GM23248 (cell line): ENCODE results near the gene GBGT1. TPM values are rescaled to one million over a fixed set of nuclear protein-coding genes. Genes with fewer than 3 reads are reported as not detected.

Source experiments
- DNase-seq: peaks from one replicate; pipeline ENCODE4 v3.0.0-alpha.2; 2015
- H2AFZ ChIP-seq: fragments of 200-600 bp; sonication (generic); 2 replicates; pipeline ENCODE4 v1.6.1; 2016; ENCODE audit warnings: antibody characterized with exemption
- H3F3A ChIP-seq: fragments of 200-600 bp; sonication (generic); 2 replicates; pipeline ENCODE4 v1.6.1; 2016; ENCODE audit warnings: mild to moderate bottlenecking, antibody characterized with exemption, mixed run types; ENCODE audit not compliant: insufficient read depth
- H3K27ac ChIP-seq: fragments of 200-600 bp; sonication (generic); 2 replicates; pipeline ENCODE4 v1.5.1; 2016; ENCODE audit warnings: mild to moderate bottlenecking
- H3K27me3 ChIP-seq: fragments of 200-600 bp; sonication (generic); replicated peaks from 2 replicates; pipeline ENCODE4 v1.6.1; 2016; ENCODE audit warnings: mild to moderate bottlenecking; ENCODE audit not compliant: insufficient read depth
- H3K36me3 ChIP-seq: fragments of 200-600 bp; sonication (generic); 2 replicates; pipeline ENCODE4 v1.6.1; 2016; ENCODE audit warnings: low read depth, mild to moderate bottlenecking
- H3K4me1 ChIP-seq: fragments of 200-600 bp; sonication (generic); 2 replicates; pipeline ENCODE4 v1.6.1; 2016; ENCODE audit warnings: mild to moderate bottlenecking; ENCODE audit not compliant: insufficient read depth
- H3K4me2 ChIP-seq: fragments of 200-600 bp; sonication (generic); one replicate; pipeline ENCODE4 v1.6.1; 2016; ENCODE audit warnings: mild to moderate bottlenecking; ENCODE audit not compliant: unreplicated experiment
- H3K4me3 ChIP-seq: fragments of 200-600 bp; sonication (generic); 2 replicates; pipeline ENCODE4 v1.5.1; 2016; ENCODE audit warnings: mild to moderate bottlenecking
- H3K79me2 ChIP-seq: fragments of 200-600 bp; sonication (generic); 2 replicates; pipeline ENCODE4 v1.6.1; 2016; ENCODE audit warnings: mild to moderate bottlenecking; ENCODE audit not compliant: insufficient read depth
- H3K9ac ChIP-seq: fragments of 200-600 bp; sonication (generic); 2 replicates; pipeline ENCODE4 v1.6.1; 2016; ENCODE audit warnings: mild to moderate bottlenecking
- H3K9me2 ChIP-seq: fragments of 200-600 bp; sonication (generic); 2 replicates; pipeline ENCODE4 v1.6.1; 2016; ENCODE audit warnings: mixed run types, mild to moderate bottlenecking, moderate library complexity; ENCODE audit not compliant: insufficient read depth
- H3K9me3 ChIP-seq: fragments of 200-600 bp; sonication (generic); one replicate; pipeline ENCODE4 v1.6.1; 2017; ENCODE audit warnings: low read depth
- H4K20me1 ChIP-seq: fragments of 200-600 bp; sonication (generic); 2 replicates; pipeline ENCODE4 v1.6.0; 2016; ENCODE audit not compliant: insufficient read depth
- EZH2 ChIP-seq: fragments of 200-600 bp; sonication (generic); IDR thresholded peaks from 2 replicates; pipeline ENCODE4 v1.6.1; 2018; ENCODE audit warnings: antibody characterized with exemption, mild to moderate bottlenecking; ENCODE audit not compliant: insufficient read depth, poor library complexity, severe bottlenecking
- EZH2phosphoT487 ChIP-seq: fragments of 200-600 bp; sonication (generic); IDR thresholded peaks from 2 replicates; pipeline ENCODE4 v1.6.1; 2018; ENCODE audit warnings: antibody characterized with exemption, moderate library complexity, mild to moderate bottlenecking, low read depth; ENCODE audit not compliant: insufficient read depth
- WGBS, 2 experiments: methylation state at CpG; one replicate each; pipeline ENCODE4 v1.1.6; 2015 to 2017; ENCODE audit warnings: low lambda C conversion rate in 2 of 2, low coverage in 1 of 2; ENCODE audit errors: missing lambda C conversion rate in 2 of 2; 5-methylcytosine and 5-hydroxymethylcytosine counted together
- in situ Hi-C: fragments of 300-500 bp; cut with MboI; formaldehyde crosslinking; loops from 2 replicates; pipeline ENCODE4 v1.15.0; 2020
- polyA plus RNA-seq: library from polyadenylated mRNA; unstranded; fragments of >200 nt; fragmentation: Nextera tagmentation; extraction: Ambion mirVana; gene quantifications from 2 replicates; pipeline ENCODE4 v1.2.1, GENCODE V29; 2016
- total RNA-seq: library from RNA; depleted of rRNA; stranded (reverse); fragments of >200 nt; shearing (Covaris generic); gene quantifications from 2 replicates; pipeline ENCODE4 v1.2.3, GENCODE V29; 2014

GBGT1 gene
- total and polyA plus RNA-seq, 2 experiments from 2014 or later, result 0.95 to 3.1 TPM

DNA sequence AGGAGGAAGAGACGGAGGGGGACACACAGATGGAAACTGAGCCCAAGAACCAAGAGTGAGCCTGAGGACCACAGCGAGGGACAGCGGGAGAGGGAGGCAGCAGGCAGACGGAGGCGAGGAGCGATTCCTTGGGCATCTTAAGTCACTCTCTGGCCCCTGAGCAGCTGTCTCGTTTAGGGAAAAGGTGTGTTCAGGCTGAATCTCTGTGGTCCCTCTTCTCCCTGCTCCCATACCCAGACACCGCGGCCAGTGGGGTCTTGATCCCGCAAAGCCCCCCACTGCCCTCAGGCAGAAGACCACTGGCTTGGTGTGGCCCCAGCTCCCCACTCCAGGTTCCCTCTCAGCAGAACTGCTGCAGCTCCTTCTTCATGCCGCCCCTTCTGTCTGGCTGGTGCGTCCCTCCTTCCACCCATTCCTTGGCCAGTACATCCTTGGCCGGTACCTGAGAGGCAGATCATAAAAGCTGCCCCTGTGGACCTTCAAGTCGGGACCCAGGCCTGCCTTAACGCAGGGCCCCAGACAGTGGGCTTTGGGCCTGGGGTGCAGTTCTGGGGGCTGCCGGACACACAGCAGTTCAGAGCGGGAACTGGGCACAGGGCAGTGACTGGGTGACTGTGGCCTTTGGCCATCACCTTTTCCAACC, 36.9 kb downstream of the GBGT1 start:
- peaks cover 12% of the 10 kb centered on the region for H3F3A ChIP-seq

DNA sequence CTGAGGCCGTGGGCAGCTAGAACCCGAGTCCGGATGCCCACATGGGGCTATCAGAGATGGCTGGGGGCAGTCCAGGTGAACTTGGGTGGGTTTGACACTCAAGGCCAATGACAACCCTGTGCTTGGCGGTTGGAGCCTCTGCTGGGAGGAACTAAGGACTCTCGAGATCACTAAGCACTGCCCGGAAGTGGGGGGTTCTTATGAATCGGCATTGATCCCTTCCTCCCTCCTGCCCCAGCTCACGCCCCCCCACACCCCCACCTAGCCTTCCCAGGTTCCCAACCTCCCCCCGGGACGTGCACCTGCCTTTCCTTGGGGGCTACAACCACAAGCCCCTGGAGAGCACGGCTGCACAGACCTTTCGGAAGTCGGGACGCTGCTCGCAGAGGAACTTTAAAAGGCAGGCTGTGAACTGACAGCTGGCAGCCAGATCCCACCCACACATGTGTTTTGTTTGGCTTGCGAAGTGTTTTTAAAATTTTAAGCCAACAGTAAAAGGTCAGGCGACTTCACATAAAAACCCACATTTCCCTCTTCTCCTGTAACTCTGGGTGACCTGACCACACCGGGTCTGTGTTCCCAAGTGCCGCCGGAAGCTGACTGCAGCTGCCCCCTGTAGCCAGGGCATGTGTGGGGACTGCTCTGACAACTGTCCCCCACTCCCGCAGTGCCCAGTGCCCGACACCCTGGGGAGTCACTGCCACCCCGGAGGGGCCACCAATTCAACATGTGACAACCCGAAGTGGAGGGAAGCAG, 37.6 kb downstream of the GBGT1 start:
- WGBS, 2 experiments, result 3 to 4% methylated on average over 21 to 24 of the region's 24 CpGs
- in situ Hi-C loops, result no loop called here

More for the DNA sequence above, 36.9 kb downstream of the GBGT1 start:
- Histone ChIP-seq H3K4me1 (peaks cover 23% of the 10 kb centered on the region), H2AFZ (no peak overlapping the region), H3K27ac (no peak overlapping the region), H3K4me2 (peak overlapping the region; percentile 94), H3K9me2 (no peaks in the 10 kb centered on the region), H3K9me3 (no peaks in the 10 kb centered on the region), H3K79me2 (peaks cover 4% of the 10 kb centered on the region), H4K20me1 (no peaks in the 10 kb centered on the region), H3K4me3 (peak overlapping the region; percentile 60), H3K9ac (no peak overlapping the region), H3K36me3 (no peaks in the 10 kb centered on the region), H3K27me3 (no peaks in the 10 kb centered on the region)
- no peak for TF ChIP-seq EZH2phosphoT487
- TF ChIP-seq EZH2, result no peak
- DNase-seq, result peak; percentile 66
- 53 to 58% methylated on average over 17 of the region's 17 CpGs for WGBS, 2 experiments
- in situ Hi-C loops, result no loop called here

DNA sequence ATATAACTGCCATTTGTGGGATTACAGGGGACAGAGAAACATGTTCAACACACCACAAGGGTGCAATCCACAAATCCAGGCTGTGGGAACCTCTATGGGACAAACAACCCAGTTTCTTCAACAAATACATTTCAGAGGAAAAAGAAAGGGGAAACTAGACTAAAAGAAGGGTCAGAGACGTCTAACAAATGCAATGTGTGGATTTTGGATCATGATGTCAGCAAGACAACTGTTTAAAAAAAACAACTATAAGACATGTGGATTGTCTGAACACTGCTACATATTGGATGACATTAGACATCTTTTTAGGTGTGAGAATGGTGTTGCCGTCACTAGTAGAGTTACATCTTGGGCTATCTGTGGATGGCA, 38.8 kb downstream of the GBGT1 start:
- no peaks in the 10 kb centered on the region for H3K36me3 ChIP-seq
- in situ Hi-C loops, result no loop called here
- TF ChIP-seq EZH2phosphoT487 (no peak), EZH2 (no peak)
- H3K4me3 ChIP-seq, result no peak overlapping the region
- H3K4me2 ChIP-seq, result no peak overlapping the region
- no peaks in the 10 kb centered on the region for H3K9me2 ChIP-seq
- no peaks in the 10 kb centered on the region for H4K20me1 ChIP-seq
- no peak overlapping the region for H3K27ac ChIP-seq
- DNase-seq, result no peak
- H3K27me3 ChIP-seq, result no peaks in the 10 kb centered on the region
- H2AFZ ChIP-seq, result no peak overlapping the region
- H3K9ac ChIP-seq, result no peak overlapping the region
- WGBS, 2 experiments, result 95 to 100% methylated on average over 2 of the region's 2 CpGs
- H3K4me1 ChIP-seq, result peaks cover 21% of the 10 kb centered on the region
- no peaks in the 10 kb centered on the region for H3K9me3 ChIP-seq
- H3K79me2 ChIP-seq, result no peaks in the 10 kb centered on the region
- H3F3A ChIP-seq, result peaks cover 12% of the 10 kb centered on the region

More for the DNA sequence above, 37.6 kb downstream of the GBGT1 start:
- H3K4me2 ChIP-seq, result peak overlapping the region; percentile 94
- peaks cover 12% of the 10 kb centered on the region for H3F3A ChIP-seq
- H3K27me3 ChIP-seq, result no peaks in the 10 kb centered on the region
- TF ChIP-seq EZH2phosphoT487 (no peak), EZH2 (no peak)
- peak overlapping the region; percentile 60 for H3K4me3 ChIP-seq
- no peaks in the 10 kb centered on the region; the same call in 1 of the 2 replicates for H3K79me2 ChIP-seq
- no peak overlapping the region for H3K27ac ChIP-seq
- DNase-seq, result peak; percentile 75
- H3K36me3 ChIP-seq, result no peaks in the 10 kb centered on the region
- 0 out of 2 replicates have a peak overlapping the region, but pooled peaks have one; percentile 40 for H2AFZ ChIP-seq
- H3K9ac ChIP-seq, result peak overlapping the region; percentile 14; the same call in 1 of the 2 replicates
- no peaks in the 10 kb centered on the region for H4K20me1 ChIP-seq
- H3K9me2 ChIP-seq, result no peaks in the 10 kb centered on the region
- H3K9me3 ChIP-seq, result no peaks in the 10 kb centered on the region
- H3K4me1 ChIP-seq, result peaks cover 19% of the 10 kb centered on the region

DNA sequence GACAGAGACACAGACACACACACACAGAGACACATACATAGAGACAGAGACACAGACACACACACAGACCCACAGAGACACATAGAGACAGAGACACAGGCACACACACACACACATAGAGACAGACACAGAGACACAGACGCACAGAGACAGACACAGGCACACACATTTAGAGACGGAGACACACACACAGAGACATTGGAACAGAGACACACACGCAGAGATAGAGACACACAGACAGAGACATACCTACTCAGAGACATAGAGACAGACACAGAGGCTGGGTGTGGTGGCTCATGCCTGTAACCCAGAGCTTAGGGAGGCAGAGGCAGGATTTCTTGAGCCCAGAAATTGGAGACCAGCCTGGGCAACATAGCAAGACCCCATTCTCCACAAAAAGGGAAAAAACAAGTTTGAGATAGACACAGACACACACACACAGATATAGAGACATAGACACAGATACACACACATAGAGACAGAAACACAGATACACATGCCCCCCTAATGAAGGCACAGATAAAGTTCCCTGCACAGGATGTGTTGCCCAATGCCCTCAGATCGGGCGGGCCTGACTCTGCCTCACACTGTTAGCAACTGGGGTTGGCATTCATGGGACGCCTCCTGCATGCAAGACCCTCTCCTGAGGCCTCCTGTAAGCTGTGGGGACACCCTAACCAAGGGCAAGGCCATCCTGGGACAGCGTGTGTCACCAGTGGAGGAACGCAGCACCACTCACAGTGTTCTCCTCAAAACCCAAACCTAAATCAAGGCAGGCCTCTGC, 39.4 kb downstream of the GBGT1 start:
- Histone ChIP-seq H3K4me3 (no peak overlapping the region), H3K79me2 (0 out of 2 replicates have a peak, but pooled peaks cover 1% of the 10 kb centered on the region), H2AFZ (no peak overlapping the region), H3F3A (peaks cover 12% of the 10 kb centered on the region), H4K20me1 (no peaks in the 10 kb centered on the region), H3K9me2 (no peaks in the 10 kb centered on the region), H3K27me3 (no peaks in the 10 kb centered on the region), H3K36me3 (no peaks in the 10 kb centered on the region), H3K9ac (no peak overlapping the region), H3K4me1 (peaks cover 26% of the 10 kb centered on the region), H3K4me2 (no peak overlapping the region), H3K27ac (no peak overlapping the region), H3K9me3 (no peaks in the 10 kb centered on the region)
- in situ Hi-C loops, result no loop called here
- no peak for TF ChIP-seq EZH2phosphoT487
- TF ChIP-seq EZH2, result no peak
- no peak for DNase-seq
- 98 to 99% methylated on average over 8 of the region's 8 CpGs for WGBS, 2 experiments
